ENCODE measurements around the gene CYB5RL.
"Not testable (repeated sequence)": the region's sequence is repeated elsewhere in the genome, so short reads cannot be mapped to it uniquely, and the experiment has no call there.

CYB5RL gene, protein sequence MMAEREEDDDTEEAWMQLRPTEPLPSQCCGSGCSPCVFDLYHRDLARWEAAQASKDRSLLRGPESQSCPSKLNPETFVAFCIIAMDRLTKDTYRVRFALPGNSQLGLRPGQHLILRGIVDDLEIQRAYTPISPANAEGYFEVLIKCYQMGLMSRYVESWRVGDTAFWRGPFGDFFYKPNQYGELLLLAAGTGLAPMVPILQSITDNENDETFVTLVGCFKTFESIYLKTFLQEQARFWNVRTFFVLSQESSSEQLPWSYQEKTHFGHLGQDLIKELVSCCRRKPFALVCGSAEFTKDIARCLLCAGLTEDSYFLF

GRCh38 chr1:54199765-54200518, at the start of gene CYB5RL, which contains the start of gene MRPL37:
CYB5RL (minus strand) TSS chr1:54200030; CDS start chr1:54195616, 4,414 bp downstream.
MRPL37 (plus strand) TSS chr1:54200167; CDS start chr1:54200244, 77 bp downstream.
- DNase-seq (peak; percentile 90), ATAC-seq (peak; percentile 98)

DNA sequence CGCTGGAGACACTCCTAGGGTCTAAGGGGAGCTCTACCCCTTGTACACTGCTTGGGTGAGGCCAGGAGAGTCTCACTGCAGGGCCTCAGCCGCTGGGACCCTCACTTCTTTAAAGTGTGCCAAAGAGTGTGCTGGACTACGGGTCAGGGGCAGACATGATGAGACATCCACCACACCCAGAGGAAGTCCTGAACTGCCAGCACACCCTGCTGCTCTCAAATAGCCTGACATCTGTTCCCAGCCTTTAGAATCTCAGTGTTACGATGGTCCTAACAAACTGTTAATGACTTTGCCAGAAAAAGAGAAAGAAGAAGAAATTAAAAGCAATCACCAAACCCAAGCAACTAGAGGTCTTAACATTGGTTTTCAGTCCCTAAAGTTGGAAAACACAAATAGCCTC, 49.1 kb upstream of the CYB5RL start:
- DNase-seq (no peak), ATAC-seq (no peak)

DNA sequence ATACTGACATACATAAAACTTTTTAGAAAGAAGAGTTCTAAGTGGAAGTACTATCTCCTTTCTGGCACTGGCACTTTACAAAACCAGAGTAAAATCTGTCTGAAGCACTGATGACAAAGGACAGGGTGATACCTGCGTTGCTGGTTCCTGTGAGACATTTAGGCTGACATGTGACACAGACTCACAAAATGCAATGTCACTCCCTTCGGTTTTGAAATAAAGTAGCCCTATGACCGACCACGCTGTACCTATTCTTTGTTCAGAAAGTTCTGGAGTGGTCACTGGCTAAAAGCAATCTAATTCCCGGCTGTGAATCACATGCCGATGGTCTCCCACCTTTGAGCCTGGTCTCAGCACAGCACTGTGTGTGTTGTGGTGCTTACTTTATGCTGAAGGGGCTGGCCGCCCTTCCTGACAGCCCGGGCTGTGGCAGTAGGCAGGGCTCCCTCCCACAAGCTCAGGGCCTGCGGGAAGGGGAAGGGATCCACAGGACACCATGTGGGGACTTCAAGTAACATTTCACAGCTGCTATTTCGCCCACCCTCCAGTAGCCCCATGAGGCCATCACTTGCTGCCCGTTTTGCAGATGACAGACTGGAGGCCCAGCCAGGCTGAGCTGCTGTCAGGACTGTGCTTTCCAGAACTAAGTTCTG, 48.2 kb upstream of the CYB5RL start:
- ATAC-seq (no peak), DNase-seq (no peak)

DNA sequence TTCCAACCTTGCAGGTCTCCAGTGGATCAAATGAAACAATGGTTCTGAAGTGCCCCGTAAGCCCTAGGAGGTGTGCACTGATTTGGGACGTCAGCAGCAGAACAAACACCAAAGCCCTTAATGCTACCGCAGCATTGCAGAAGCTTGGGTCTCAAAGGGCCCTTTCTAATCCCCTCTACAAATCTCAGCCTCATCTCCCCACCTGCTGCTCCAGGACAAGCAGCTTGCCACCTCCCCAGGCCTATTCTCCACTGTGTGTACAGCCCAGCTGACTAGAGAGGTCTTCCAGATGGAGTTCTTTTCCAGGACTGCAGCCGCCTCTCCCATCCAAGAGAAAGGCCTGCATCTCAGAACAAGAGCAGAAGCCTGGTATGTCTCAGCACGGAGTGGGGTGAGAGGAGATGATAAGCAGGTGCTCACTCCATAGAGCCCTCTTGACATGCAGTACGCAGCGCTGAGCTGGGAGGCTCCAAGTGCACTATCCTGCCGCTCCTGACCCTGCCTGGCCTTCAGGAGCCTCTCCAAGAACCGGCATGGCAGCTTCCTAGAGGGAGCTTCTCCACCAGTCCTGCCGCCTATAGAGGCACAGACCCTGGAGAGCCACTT, 46.4 kb upstream of the CYB5RL start:
- ATAC-seq (no peak), DNase-seq (no peak)

DNA sequence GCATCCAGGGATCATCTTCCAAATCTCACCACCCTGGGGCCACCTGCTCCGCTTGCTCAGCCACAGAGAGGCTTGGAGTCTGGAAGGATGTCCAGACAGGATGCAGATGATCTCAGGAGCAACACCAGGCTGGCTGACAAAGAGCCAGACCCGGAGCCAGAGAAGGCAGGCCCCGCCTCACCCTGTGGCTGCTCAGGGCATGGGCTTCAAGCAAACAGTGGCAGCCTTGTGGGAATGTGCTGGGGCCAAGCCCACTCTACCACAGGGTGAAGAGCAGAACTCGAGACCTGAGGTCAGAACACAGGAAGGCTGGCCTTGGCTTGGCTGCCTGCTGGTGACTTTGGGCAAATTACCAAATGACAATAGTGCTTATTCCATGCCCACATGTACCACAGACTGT, 45.7 kb upstream of the CYB5RL start:
- ATAC-seq (no peak), DNase-seq (no peak)

DNA sequence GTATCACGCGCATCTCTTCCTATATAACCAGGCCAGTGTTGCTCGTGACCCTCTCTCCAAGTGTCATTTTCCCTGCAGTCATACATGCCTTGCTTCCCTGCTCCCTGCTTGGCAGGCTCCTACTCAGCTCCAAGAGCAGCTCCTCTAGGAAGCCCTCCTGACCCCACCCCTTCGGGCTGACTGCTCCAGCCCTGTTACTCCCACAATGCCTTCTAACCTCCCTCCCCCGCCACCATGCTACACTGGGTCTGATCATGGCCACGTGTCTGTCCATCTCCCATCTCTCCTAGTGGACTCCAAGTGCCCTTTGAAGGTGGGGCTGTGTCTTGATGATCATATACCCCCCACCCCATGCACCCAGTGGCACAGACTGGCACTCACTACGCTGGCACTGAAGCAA, 44.8 kb upstream of the CYB5RL start:
- ATAC-seq: no peak
- DNase-seq: no peak

DNA sequence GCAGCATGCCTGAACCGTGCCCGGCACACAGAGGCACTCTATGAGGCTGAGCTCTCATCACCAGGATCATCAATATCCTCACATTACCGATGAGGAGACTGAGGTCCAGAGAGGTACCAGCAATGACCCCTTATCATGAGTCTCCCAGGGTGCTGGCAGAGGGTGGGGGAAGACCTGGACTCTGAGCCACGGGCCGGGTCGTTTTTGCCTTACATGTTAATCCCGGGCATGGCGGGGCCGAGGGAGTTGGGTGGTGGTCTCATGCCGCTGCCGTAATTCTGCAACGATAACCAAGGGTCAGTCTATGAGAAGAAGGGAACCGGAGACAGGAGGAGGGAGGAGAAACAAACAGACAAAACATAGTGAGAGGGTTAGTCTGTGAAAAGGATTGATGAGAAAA, 43.2 kb upstream of the CYB5RL start:
- no peak for ATAC-seq

GRCh38 chr1:54241364-54241763, 41.5 kb upstream of the CYB5RL start:
- ATAC-seq (no peak), DNase-seq (no peak)

More for the DNA sequence above, 43.2 kb upstream of the CYB5RL start:
- no peak for DNase-seq

GRCh38 chr1:54240741-54241335, 41.0 kb upstream of the CYB5RL start:
- ATAC-seq: no peak
- no peak for DNase-seq

DNA sequence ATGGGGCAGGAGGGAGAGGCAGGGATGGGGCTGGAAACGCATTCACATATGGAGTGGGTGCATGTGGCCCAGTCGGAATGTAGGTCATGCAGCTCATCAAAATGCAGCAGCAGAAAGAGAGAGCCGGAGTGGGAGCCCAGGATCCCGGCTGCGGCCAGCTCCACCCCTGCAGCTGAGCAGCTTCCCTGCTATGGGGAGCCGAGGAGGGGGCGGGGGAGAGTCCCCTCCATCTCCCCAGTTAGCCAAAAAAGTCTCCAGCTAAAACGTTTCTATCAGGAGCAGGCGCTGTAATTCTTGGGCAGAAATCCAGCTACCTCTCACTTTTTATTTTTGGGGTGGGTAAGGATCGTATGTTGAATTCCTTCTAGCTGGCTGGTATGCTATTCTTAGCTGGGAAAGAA, 39.8 kb upstream of the CYB5RL start:
- DNase-seq (no peak), ATAC-seq (no peak)

GRCh38 chr1:54239035-54239383, 39.2 kb upstream of the CYB5RL start:
- DNase-seq (no peak), ATAC-seq (no peak)

GRCh38 chr1:54238353-54239034, 38.7 kb upstream of the CYB5RL start:
- ATAC-seq: no peak
- DNase-seq: no peak

DNA sequence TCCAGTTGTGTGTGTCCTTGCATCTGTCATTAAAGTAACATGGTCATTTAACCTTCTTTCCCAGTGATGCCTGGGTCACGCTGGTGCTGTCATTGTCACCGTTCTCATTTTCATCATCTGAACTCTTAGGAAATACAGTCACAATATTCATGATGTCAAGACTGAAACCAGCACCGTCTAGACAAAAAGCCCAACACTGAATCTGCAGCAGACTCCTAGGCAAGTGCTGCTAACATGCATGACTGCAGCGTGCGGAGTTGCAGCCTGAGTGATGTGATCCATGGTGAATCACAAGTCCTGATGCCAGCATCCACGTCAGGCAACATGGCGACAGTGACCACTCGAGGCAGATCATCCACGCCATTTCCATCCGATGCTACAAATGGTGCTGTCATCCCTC, 37.8 kb upstream of the CYB5RL start:
- no peak for ATAC-seq
- no peak for DNase-seq

- ATAC-seq: no peak
- DNase-seq: no peak
Observed at GRCh38 chr1:54234284-54234683, 34.5 kb upstream of the CYB5RL start.

DNA sequence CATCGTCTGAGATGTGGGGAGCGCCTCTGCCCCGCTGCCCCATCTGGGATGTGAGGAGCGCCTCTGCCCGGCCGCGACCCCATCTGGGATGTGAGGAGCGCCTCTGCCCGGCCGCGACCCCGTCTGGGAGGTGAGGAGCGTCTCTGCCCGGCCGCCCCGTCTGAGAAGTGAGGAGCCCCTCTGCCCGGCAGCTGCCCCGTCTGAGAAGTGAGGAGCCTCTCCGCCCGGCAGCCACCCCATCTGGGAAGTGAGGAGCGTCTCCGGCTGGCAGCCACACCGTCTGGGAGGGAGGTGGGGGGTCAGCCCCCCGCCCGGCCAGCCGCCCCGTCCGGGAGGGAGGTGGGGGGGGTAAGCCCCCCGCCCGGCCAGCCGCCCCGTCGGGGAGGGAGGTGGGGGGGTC, 33.4 kb upstream of the CYB5RL start:
- not testable (repeated sequence) for ATAC-seq, DNase-seq

DNA sequence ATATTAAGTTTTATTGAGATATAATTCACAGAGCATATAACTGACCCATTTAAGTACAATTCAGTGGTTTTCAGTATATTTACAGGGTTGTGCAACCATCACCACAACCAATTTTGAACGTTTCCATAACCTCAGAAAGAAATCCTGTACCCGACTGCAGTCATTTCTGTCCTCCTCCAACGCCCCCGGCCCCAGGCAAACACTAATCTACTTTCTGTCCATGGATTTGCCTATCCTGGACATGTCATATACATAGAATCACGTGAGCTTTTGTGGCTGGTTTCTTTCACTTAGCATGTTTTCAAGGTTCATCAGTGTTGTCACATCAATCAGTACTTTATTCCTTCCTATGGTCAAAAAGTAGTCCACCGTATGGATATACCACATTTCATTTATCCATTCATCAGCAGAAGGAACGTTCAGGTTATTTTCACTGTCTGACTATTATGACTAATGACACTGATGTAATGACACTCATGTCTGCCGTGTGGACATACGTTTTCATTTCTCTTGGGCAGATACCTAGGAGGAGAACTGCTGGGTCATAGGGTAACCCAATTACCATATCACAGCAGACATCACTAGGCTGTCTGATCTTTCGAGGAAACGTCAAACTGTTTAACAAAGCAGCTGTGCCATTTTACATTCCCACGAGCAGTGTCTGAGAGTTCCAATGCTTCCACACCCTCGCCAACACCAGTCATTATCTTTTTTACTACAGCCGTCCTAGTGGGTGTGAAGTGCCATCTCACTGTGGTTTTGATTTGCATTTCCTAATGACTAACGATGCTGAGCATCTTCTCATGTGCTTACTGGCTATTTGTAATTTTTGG, 30.9 kb upstream of the CYB5RL start:
- DNase-seq (peak; percentile 57), ATAC-seq (peak; percentile 48)

DNA sequence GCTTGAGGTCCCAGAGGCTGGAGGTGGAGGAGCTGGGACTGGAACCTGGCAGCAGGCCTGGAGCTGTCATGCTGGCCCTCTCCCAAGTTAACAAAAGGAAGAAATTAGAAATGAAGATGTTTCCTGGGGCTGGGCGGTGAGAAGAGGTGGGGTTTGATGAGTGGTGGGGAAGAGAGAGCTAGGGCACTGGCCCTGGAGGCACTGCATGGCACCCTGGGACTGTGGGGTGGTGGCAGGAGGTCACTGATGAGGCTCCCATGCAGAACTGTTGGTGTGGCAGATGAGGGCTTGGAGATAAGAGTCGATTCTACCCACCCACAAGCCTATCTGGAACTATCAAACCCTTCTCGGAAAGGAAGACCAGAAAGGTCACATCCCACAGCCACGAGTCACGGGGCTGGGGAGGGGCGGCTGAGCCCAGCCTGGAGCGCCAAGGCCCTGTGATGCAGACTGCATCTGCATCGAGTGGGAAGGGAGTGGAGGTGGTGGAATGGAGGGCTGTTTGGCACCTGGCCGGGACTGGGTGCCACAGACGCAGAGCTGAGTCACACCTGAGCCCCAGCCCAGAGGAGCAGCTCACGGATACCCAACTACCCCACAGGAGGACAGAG, 29.6 kb upstream of the CYB5RL start:
- DNase-seq (peak; percentile 65), ATAC-seq (peak; percentile 74)

DNA sequence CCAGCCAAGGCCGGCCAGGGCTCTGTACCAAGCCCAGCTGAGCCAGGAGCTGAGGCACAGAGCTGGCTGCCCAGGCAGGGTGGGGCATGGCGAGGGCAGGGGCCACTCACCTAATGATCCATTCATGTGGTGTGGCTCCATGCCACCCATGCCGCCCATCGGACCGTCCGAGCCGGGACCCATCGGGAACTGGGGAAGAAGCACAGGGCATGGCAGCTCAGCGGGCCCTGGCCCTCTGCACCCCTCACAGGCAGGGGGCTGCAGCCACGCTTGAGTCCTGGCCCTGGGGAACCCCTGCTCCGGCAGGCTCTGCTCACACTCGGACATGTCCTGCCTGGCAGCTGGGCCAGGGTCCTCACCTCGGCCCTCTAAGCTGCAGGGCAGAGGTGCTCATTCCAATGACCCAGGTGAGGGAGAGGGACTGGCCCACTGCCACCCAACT, 28.8 kb upstream of the CYB5RL start:
- ATAC-seq: no peak
- no peak for DNase-seq

DNA sequence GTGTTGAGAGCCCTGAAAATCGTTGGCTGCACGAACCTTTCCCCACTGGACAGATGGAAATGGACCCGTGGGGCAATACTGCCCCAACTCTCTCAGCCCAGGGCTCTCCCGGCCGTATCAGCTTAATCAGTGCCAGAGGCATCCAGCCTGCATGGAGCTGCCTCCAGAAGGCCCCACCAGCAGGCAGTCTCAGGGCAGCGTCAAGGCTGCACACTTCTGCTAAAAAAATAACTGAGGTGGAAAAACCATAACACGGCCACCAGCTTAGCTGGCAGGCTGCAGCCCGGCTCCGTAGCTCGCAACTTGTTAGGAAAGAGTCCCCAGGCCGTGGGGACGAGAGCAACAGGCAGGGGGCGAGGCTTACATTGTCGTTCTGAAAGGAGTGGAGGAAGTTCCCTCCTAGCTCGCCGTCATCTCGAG, 28.1 kb upstream of the CYB5RL start:
- DNase-seq (no peak), ATAC-seq (no peak)

GRCh38 chr1:54227091-54227602, 27.3 kb upstream of the CYB5RL start:
- no peak for ATAC-seq
- no peak for DNase-seq

Measured in stimulated activated naive CD8-positive, alpha-beta T cell treated with anti-CD3 and anti-CD28 coated beads, Interleukin-15, Interleukin-2, amounts not matched to agents 100 U/mL and 50 U/mL, for 24 hours (primary cell).